Measurements from ENCODE around the gene ITPR2. TPM values are rescaled to one million over a fixed set of nuclear protein-coding genes. Genes with fewer than 3 reads are reported as not detected.
A peak's percentile ranks its signal among the peaks of the same experiment; 100 is the strongest.
"Not testable (repeated sequence)": the region's sequence is repeated elsewhere in the genome, so short reads cannot be mapped to it uniquely, and the experiment has no call there.

The ITPR2 gene
- polyA plus RNA-seq, 1 donor from 2014 or later, result 27.5 TPM

- Mint-ChIP-seq H3K4me1 (peaks cover 7 to 10% (median 9%) of the 10 kb centered on the region in 3 donors), H3K27me3 (no peaks in the 10 kb centered on the region), H3K9me3 (no peaks in the 10 kb centered on the region), H3K36me3 (peaks cover 2% of the 10 kb centered on the region), H3K27ac (no peak overlapping the region), H3K4me3 (no peak overlapping the region)
Measured at GRCh38 chr12:26838888-26839416, 6.0 kb upstream of the ITPR2 start.

GRCh38 chr12:26836201-26836600, 3.2 kb upstream of the ITPR2 start:
- H3K4me3 Mint-ChIP-seq, result peak overlapping the region in 1 of 4 donors; percentile 67
- H3K9me3 Mint-ChIP-seq, result no peaks in the 10 kb centered on the region
- peaks cover under 1% of the 10 kb centered on the region for H3K36me3 Mint-ChIP-seq
- peaks cover 10 to 17% (median 14%) of the 10 kb centered on the region in 3 donors for H3K4me1 Mint-ChIP-seq
- peak overlapping the region in 1 of 3 donors; percentile 7 for H3K27ac Mint-ChIP-seq
- H3K27me3 Mint-ChIP-seq, result no peaks in the 10 kb centered on the region

- not testable (repeated sequence) for H3K9me3 Mint-ChIP-seq, H3K36me3 Mint-ChIP-seq, H3K27me3 Mint-ChIP-seq
- peak overlapping the region in 2 of 3 donors; percentile 95 for H3K27ac Mint-ChIP-seq
- peaks cover 21 to 28% (median 27%) of the 10 kb centered on the region in 3 donors for H3K4me1 Mint-ChIP-seq
- H3K4me3 Mint-ChIP-seq, result peak overlapping the region in 3 of 4 donors; percentile 34 to 98 (median 96)
Measured at GRCh38 chr12:26834503-26835060, 1.6 kb upstream of the ITPR2 start.

GRCh38 chr12:26833743-26834490, 923 bp upstream of the ITPR2 start:
- no peaks in the 10 kb centered on the region for H3K27me3 Mint-ChIP-seq
- H3K4me1 Mint-ChIP-seq, result peaks cover 25 to 35% (median 32%) of the 10 kb centered on the region in 3 donors
- H3K9me3 Mint-ChIP-seq, result no peaks in the 10 kb centered on the region
- H3K36me3 Mint-ChIP-seq, result no peaks in the 10 kb centered on the region
- H3K27ac Mint-ChIP-seq, result peak overlapping the region; percentile 83 to 95 (median 95)
- H3K4me3 Mint-ChIP-seq, result peak overlapping the region; percentile 89 to 99 (median 97)

- Mint-ChIP-seq H3K27ac (peak overlapping the region; percentile 95 to 99 (median 99)), H3K9me3 (no peaks in the 10 kb centered on the region), H3K36me3 (no peaks in the 10 kb centered on the region), H3K4me1 (peaks cover 36 to 50% (median 44%) of the 10 kb centered on the region in 3 donors), H3K27me3 (no peaks in the 10 kb centered on the region), H3K4me3 (peak overlapping the region; percentile 97 to 99 (median 98))
Measured at GRCh38 chr12:26831951-26832821, 808 bp downstream of the ITPR2 start.

GRCh38 chr12:26830783-26831551, 2.0 kb downstream of the ITPR2 start:
- Mint-ChIP-seq H3K36me3 (no peaks in the 10 kb centered on the region), H3K4me3 (peak overlapping the region; percentile 73 to 98 (median 86)), H3K4me1 (peaks cover 42 to 59% (median 52%) of the 10 kb centered on the region in 3 donors), H3K27me3 (no peaks in the 10 kb centered on the region), H3K9me3 (no peaks in the 10 kb centered on the region), H3K27ac (peak overlapping the region; percentile 74 to 93 (median 84))

- H3K36me3 Mint-ChIP-seq, result no peaks in the 10 kb centered on the region
- peak overlapping the region in 2 of 3 donors; percentile 84 to 93 for H3K27ac Mint-ChIP-seq
- H3K27me3 Mint-ChIP-seq, result no peaks in the 10 kb centered on the region
- no peaks in the 10 kb centered on the region for H3K9me3 Mint-ChIP-seq
- H3K4me3 Mint-ChIP-seq, result peak overlapping the region; percentile 73 to 98 (median 83)
- H3K4me1 Mint-ChIP-seq, result peaks cover 47 to 64% (median 55%) of the 10 kb centered on the region in 3 donors
Measured at GRCh38 chr12:26830363-26830762, 2.6 kb downstream of the ITPR2 start.

GRCh38 chr12:26828280-26829073, 4.5 kb downstream of the ITPR2 start:
- no peaks in the 10 kb centered on the region for H3K27me3 Mint-ChIP-seq
- peaks cover 45 to 65% (median 51%) of the 10 kb centered on the region in 3 donors for H3K4me1 Mint-ChIP-seq
- no peaks in the 10 kb centered on the region for H3K9me3 Mint-ChIP-seq
- H3K27ac Mint-ChIP-seq, result peak overlapping the region in 2 of 3 donors; percentile 26 to 39
- H3K4me3 Mint-ChIP-seq, result peak overlapping the region in 2 of 4 donors; percentile 25 to 41
- no peaks in the 10 kb centered on the region for H3K36me3 Mint-ChIP-seq

GRCh38 chr12:26826437-26826836, 6.6 kb downstream of the ITPR2 start:
- no peaks in the 10 kb centered on the region for H3K36me3 Mint-ChIP-seq
- no peak overlapping the region for H3K4me3 Mint-ChIP-seq
- peaks cover 45 to 67% (median 57%) of the 10 kb centered on the region in 3 donors for H3K4me1 Mint-ChIP-seq
- no peak overlapping the region for H3K27ac Mint-ChIP-seq
- H3K27me3 Mint-ChIP-seq, result no peaks in the 10 kb centered on the region
- no peaks in the 10 kb centered on the region for H3K9me3 Mint-ChIP-seq

- no peak overlapping the region for H3K27ac Mint-ChIP-seq
- H3K9me3 Mint-ChIP-seq, result no peaks in the 10 kb centered on the region
- H3K4me3 Mint-ChIP-seq, result no peak overlapping the region
- H3K27me3 Mint-ChIP-seq, result no peaks in the 10 kb centered on the region
- no peaks in the 10 kb centered on the region for H3K36me3 Mint-ChIP-seq
- peaks cover 37 to 64% (median 52%) of the 10 kb centered on the region in 3 donors for H3K4me1 Mint-ChIP-seq
Measured at GRCh38 chr12:26825459-26826016, 7.5 kb downstream of the ITPR2 start.

GRCh38 chr12:26823390-26823789, 9.6 kb downstream of the ITPR2 start:
- Mint-ChIP-seq H3K9me3 (no peaks in the 10 kb centered on the region), H3K4me1 (peaks cover 23 to 46% (median 42%) of the 10 kb centered on the region in 3 donors), H3K36me3 (no peaks in the 10 kb centered on the region), H3K27ac (no peak overlapping the region), H3K27me3 (no peaks in the 10 kb centered on the region), H3K4me3 (no peak overlapping the region)

GRCh38 chr12:26822026-26822425, 11.0 kb downstream of the ITPR2 start:
- peaks cover 15 to 43% (median 42%) of the 10 kb centered on the region in 3 donors for H3K4me1 Mint-ChIP-seq
- peaks cover 4% of the 10 kb centered on the region for H3K36me3 Mint-ChIP-seq
- no peaks in the 10 kb centered on the region for H3K27me3 Mint-ChIP-seq
- H3K27ac Mint-ChIP-seq, result no peak overlapping the region
- H3K4me3 Mint-ChIP-seq, result no peak overlapping the region
- H3K9me3 Mint-ChIP-seq, result no peaks in the 10 kb centered on the region

GRCh38 chr12:26821212-26821701, 11.7 kb downstream of the ITPR2 start:
- H3K27me3 Mint-ChIP-seq, result no peaks in the 10 kb centered on the region
- no peaks in the 10 kb centered on the region for H3K9me3 Mint-ChIP-seq
- H3K4me1 Mint-ChIP-seq, result peaks cover 14 to 39% (median 34%) of the 10 kb centered on the region in 3 donors
- no peak overlapping the region for H3K4me3 Mint-ChIP-seq
- H3K27ac Mint-ChIP-seq, result no peak overlapping the region
- peaks cover 6% of the 10 kb centered on the region for H3K36me3 Mint-ChIP-seq
